Esophagus mucosa (tissue), 1 donor: ENCODE data around the gene PCDH9. TPM values are rescaled to one million over a fixed set of nuclear protein-coding genes. Genes with fewer than 3 reads are reported as not detected.

Experiments used
- ATAC-seq: fragments of 200-7000 bp; cut with Tn5 transposase; one replicate; pipeline ENCODE4 v1.9.1; 2020
- total RNA-seq: library from RNA; stranded (reverse); gene quantifications from one replicate; pipeline ENCODE4 v1.2.4, GENCODE V29; 2023
- donor health status: DM: yes; HTN: yes; CAD: no.

PCDH9 gene
- total RNA-seq, 1 donor from 2014 or later: 0.08 TPM

- ATAC-seq: no peak
Observed at GRCh38 chr13:66962953-66963352, 267.2 kb downstream of the PCDH9 start.

GRCh38 chr13:66958611-66959010 lies 271.5 kb downstream of the PCDH9 start:
- no peak for ATAC-seq

- ATAC-seq: no peak
Observed at GRCh38 chr13:66952507-66952906, 277.6 kb downstream of the PCDH9 start.

GRCh38 chr13:66951426-66951825 lies 278.7 kb downstream of the PCDH9 start:
- no peak for ATAC-seq

- ATAC-seq: no peak
Observed at GRCh38 chr13:66950666-66951065, 279.5 kb downstream of the PCDH9 start.

- no peak for ATAC-seq
Observed at GRCh38 chr13:66948910-66949309, 281.2 kb downstream of the PCDH9 start.

- ATAC-seq: no peak
Observed at GRCh38 chr13:66943530-66943929, 286.6 kb downstream of the PCDH9 start.

- ATAC-seq: no peak
Observed at GRCh38 chr13:66940113-66940512, 290.0 kb downstream of the PCDH9 start.

GRCh38 chr13:66937423-66937822 lies 292.7 kb downstream of the PCDH9 start:
- ATAC-seq: no peak

GRCh38 chr13:66933994-66934393 lies 296.1 kb downstream of the PCDH9 start:
- ATAC-seq: no peak

- ATAC-seq: no peak
Observed at GRCh38 chr13:66933527-66933926, 296.6 kb downstream of the PCDH9 start.

- ATAC-seq: no peak
Observed at GRCh38 chr13:66927562-66927961, 302.6 kb downstream of the PCDH9 start.

- no peak for ATAC-seq
Observed at GRCh38 chr13:66926851-66927524, 303.1 kb downstream of the PCDH9 start.

- ATAC-seq: no peak
Observed at GRCh38 chr13:66926200-66926850, 303.8 kb downstream of the PCDH9 start.

- ATAC-seq: no peak
Observed at GRCh38 chr13:66922444-66922843, 307.7 kb downstream of the PCDH9 start.

- ATAC-seq: no peak
Observed at GRCh38 chr13:66921437-66921836, 308.7 kb downstream of the PCDH9 start.

- no peak for ATAC-seq
Observed at GRCh38 chr13:66915596-66916185, 314.4 kb downstream of the PCDH9 start.

GRCh38 chr13:66914155-66914554 lies 316.0 kb downstream of the PCDH9 start:
- no peak for ATAC-seq

GRCh38 chr13:66911411-66911939 lies 318.7 kb downstream of the PCDH9 start:
- no peak for ATAC-seq

GRCh38 chr13:66899955-66900354 lies 330.2 kb downstream of the PCDH9 start:
- ATAC-seq: no peak

- ATAC-seq: no peak
Observed at GRCh38 chr13:66896933-66897332, 333.2 kb downstream of the PCDH9 start.

- ATAC-seq: no peak
Observed at GRCh38 chr13:66895780-66896179, 334.4 kb downstream of the PCDH9 start.

- ATAC-seq: no peak
Observed at GRCh38 chr13:66895320-66895719, 334.8 kb downstream of the PCDH9 start.

GRCh38 chr13:66888698-66889097 lies 341.4 kb downstream of the PCDH9 start:
- no peak for ATAC-seq
